C4-2B (cell line): Measurements from ENCODE around the gene CASKIN2.
"Not testable (repeated sequence)": the region's sequence is repeated elsewhere in the genome, so short reads cannot be mapped to it uniquely, and the experiment has no call there.

Experiments used
- H3K27ac ChIP-seq: fragments of 450-650 bp; 2 replicates; pipeline ENCODE4 v1.5.1; 2017
- ZFX ChIP-seq: fragments of 450-650 bp; IDR thresholded peaks from 2 replicates; pipeline ENCODE4 v1.6.1; 2017
- TF ChIP-seq, protein P1 (sequence below): fragments of 450-650 bp; conservative IDR thresholded peaks from 2 replicates; pipeline ENCODE4 v1.5.1; 2017; ENCODE audit warnings: mild to moderate bottlenecking

The CASKIN2 gene

GRCh38 chr17:75524269-75524969, 9.1 kb upstream of the CASKIN2 start:
- H3K27ac ChIP-seq: peak overlapping the region; percentile 92
- TF ChIP-seq ZFX: no peak
- TF ChIP-seq, protein P1, sequence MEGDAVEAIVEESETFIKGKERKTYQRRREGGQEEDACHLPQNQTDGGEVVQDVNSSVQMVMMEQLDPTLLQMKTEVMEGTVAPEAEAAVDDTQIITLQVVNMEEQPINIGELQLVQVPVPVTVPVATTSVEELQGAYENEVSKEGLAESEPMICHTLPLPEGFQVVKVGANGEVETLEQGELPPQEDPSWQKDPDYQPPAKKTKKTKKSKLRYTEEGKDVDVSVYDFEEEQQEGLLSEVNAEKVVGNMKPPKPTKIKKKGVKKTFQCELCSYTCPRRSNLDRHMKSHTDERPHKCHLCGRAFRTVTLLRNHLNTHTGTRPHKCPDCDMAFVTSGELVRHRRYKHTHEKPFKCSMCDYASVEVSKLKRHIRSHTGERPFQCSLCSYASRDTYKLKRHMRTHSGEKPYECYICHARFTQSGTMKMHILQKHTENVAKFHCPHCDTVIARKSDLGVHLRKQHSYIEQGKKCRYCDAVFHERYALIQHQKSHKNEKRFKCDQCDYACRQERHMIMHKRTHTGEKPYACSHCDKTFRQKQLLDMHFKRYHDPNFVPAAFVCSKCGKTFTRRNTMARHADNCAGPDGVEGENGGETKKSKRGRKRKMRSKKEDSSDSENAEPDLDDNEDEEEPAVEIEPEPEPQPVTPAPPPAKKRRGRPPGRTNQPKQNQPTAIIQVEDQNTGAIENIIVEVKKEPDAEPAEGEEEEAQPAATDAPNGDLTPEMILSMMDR: no peak

- peak overlapping the region; percentile 92 for H3K27ac ChIP-seq
- TF ChIP-seq ZFX: no peak
- TF ChIP-seq, protein P1: no peak
Observed at GRCh38 chr17:75523647-75524046, 8.3 kb upstream of the CASKIN2 start.

DNA sequence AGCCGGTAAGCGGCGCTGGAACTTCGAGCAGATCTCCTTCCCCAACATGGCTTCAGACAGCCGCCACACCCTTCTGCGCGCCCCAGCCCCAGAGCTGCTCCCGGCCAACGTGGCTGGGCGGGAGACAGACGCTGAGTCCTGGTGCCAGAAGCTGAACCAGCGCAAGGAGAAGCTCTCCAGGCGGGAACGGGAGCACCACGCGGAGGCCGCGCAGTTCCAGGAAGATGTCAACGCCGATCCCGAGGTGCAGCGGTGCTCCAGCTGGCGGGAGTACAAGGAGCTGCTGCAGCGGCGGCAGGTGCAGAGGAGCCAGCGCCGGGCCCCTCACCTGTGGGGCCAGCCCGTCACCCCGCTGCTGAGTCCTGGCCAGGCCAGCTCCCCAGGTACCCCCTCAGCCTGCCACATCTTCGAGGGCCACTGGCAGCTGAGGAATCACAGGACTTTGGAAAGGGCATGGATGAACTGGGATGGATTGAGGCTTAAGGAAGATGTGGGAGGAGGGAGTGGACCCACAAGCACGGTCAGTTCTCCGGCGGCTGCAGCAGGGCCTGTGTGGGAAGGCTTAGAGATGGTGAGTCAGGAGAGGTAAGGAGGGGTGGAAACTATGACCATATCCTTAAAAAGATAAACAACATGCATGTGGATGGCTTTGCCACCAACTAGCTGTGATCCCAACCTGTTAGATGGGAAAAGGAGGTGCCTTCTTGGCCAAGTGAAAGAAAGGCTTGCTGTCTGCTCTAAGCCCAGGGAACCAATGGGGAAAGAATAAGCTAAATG, 6.8 kb upstream of the CASKIN2 start:
- no peak overlapping the region for H3K27ac ChIP-seq
- TF ChIP-seq, protein P1: no peak
- no peak for TF ChIP-seq ZFX

DNA sequence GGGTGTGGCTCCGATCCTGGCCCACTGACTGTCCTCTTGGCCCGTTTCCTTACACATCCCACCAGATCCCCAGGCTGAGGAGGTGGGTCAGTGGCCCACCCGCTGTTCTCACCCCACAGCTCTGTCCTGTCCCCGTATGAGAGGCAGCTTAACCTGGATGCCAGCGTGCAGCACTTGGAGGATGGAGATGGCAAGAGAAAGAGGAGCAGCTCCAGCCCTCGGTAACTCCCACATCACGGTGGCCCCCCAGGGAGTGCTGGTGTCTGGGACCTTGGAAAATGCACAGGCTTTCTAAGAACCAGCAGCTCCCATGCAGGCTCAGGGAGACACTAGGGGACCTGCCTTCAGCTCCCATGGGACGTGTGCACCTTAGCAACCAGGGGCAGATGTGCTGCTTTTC, 6.0 kb upstream of the CASKIN2 start:
- H3K27ac ChIP-seq: no peak overlapping the region
- TF ChIP-seq, protein P1: no peak
- no peak for TF ChIP-seq ZFX

DNA sequence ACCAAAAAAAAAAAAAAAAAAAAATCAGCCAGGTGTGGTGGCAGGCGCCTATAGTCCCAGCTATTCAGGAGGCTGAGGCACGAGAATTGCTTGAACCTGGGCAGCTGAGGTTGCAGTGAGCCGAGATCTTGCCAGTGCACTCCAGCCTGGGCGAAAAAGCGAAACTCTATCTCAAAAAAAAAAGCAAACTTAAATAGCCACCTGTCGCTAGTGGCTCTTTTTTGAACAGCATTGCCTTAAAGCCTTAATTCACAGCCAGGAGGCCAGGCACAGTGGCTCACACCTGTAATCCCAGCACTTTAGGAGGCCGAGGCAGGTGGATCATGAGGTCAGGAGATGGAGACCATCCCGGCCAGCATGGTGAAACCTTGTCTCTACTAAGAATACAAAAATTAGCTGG, 5.1 kb upstream of the CASKIN2 start:
- not testable (repeated sequence) for H3K27ac ChIP-seq

DNA sequence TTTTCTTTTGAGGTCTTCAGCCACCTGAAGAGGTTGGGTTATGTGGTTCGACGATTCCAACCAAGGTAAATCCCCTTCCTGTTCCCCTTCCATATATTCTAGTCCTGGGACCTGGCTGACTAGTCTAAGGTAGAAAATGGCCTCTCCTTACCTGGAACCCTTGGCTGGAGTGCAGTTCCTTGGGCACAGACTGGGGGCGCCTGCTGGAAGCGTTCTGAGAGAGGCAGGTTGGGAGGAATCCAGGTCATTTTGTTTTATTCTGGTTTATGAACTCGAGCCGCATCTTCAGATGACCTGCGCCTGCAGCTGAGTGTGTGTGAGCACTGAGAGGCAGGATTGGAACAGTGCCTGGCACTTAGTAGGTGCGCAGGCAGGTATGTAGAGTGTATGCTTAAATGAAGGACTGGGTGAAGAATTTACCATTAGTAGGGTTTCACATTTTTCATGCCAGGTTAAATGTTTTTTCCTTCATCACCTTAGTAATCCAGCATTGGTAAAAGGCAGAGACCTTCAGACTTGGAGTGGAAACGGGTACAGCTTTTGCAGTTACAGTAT, 3.7 kb upstream of the CASKIN2 start:
- H3K27ac ChIP-seq: no peak overlapping the region

GRCh38 chr17:75518201-75518600, 2.9 kb upstream of the CASKIN2 start:
- no peak overlapping the region for H3K27ac ChIP-seq
- no peak for TF ChIP-seq ZFX
- TF ChIP-seq, protein P1: no peak

More for the DNA sequence above, 3.7 kb upstream of the CASKIN2 start:
- TF ChIP-seq, protein P1: no peak; the same call in 1 of the 2 replicates
- TF ChIP-seq ZFX: no peak
